GM06990 (cell line): Measurements from ENCODE around the gene ACSF2.

Source experiments
- DNase-seq: peaks from one replicate; pipeline ENCODE4 v3.0.0-alpha.2; 2011; ENCODE audit not compliant: insufficient read length; ENCODE audit errors: extremely low read depth
- H3K27me3 ChIP-seq: replicated peaks from 2 replicates; pipeline ENCODE4 v1.6.0; 2011; ENCODE audit warnings: low read length; ENCODE audit not compliant: control insufficient read depth, insufficient read depth
- H3K36me3 ChIP-seq: 2 replicates; pipeline ENCODE4 v1.5.1; 2011; ENCODE audit warnings: low read length; ENCODE audit not compliant: control insufficient read depth, insufficient read depth
- H3K4me3 ChIP-seq: replicated peaks from 2 replicates; pipeline ENCODE4 v1.5.1; 2011; ENCODE audit warnings: low read depth, mild to moderate bottlenecking, control low read depth, low read length
- TF ChIP-seq, protein P1 (sequence below): IDR thresholded peaks from 2 replicates; pipeline ENCODE4 v1.5.1; 2011; ENCODE audit warnings: low read length, control low read depth, mild to moderate bottlenecking, inconsistent platforms; ENCODE audit not compliant: insufficient read depth, poor library complexity, severe bottlenecking

ACSF2 gene

GRCh38 chr17:50505591-50506130, 79.6 kb downstream of the ACSF2 start:
- TF ChIP-seq, protein P1, sequence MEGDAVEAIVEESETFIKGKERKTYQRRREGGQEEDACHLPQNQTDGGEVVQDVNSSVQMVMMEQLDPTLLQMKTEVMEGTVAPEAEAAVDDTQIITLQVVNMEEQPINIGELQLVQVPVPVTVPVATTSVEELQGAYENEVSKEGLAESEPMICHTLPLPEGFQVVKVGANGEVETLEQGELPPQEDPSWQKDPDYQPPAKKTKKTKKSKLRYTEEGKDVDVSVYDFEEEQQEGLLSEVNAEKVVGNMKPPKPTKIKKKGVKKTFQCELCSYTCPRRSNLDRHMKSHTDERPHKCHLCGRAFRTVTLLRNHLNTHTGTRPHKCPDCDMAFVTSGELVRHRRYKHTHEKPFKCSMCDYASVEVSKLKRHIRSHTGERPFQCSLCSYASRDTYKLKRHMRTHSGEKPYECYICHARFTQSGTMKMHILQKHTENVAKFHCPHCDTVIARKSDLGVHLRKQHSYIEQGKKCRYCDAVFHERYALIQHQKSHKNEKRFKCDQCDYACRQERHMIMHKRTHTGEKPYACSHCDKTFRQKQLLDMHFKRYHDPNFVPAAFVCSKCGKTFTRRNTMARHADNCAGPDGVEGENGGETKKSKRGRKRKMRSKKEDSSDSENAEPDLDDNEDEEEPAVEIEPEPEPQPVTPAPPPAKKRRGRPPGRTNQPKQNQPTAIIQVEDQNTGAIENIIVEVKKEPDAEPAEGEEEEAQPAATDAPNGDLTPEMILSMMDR = no peak
- H3K36me3 ChIP-seq = no peaks in the 10 kb centered on the region
- no peak for DNase-seq
- H3K4me3 ChIP-seq = no peak overlapping the region
- no peaks in the 10 kb centered on the region for H3K27me3 ChIP-seq

GRCh38 chr17:50506298-50506697, 80.3 kb downstream of the ACSF2 start:
- H3K36me3 ChIP-seq = no peaks in the 10 kb centered on the region

GRCh38 chr17:50507871-50508572, 82.0 kb downstream of the ACSF2 start, which contains the start of gene MYCBPAP:
Gene MYCBPAP (plus strand): TSS chr17:50508439. CDS start chr17:50508675, 236 bp downstream.
- TF ChIP-seq, protein P1 = peak; percentile 16
- H3K27me3 ChIP-seq = no peaks in the 10 kb centered on the region
- H3K4me3 ChIP-seq = peak within 1 kb of the TSS; percentile 77
- DNase-seq = peak; percentile 90
- H3K36me3 ChIP-seq = no peaks in the 10 kb centered on the region

More at GRCh38 chr17:50506298-50506697, 80.3 kb downstream of the ACSF2 start:
- no peak for DNase-seq
- Histone ChIP-seq H3K27me3 (no peaks in the 10 kb centered on the region), H3K4me3 (no peak overlapping the region)
- TF ChIP-seq, protein P1 = no peak

GRCh38 chr17:50508573-50509460, 82.8 kb downstream of the ACSF2 start:
- peak overlapping the region; percentile 77 for H3K4me3 ChIP-seq
- TF ChIP-seq, protein P1 = no peak
- no peaks in the 10 kb centered on the region for H3K27me3 ChIP-seq
- DNase-seq = no peak
- H3K36me3 ChIP-seq = no peaks in the 10 kb centered on the region

- Histone ChIP-seq H3K4me3 (no peak overlapping the region), H3K27me3 (no peaks in the 10 kb centered on the region), H3K36me3 (no peaks in the 10 kb centered on the region)
- DNase-seq = peak; percentile 76
- TF ChIP-seq, protein P1 = no peak
Observed at GRCh38 chr17:50511058-50511457, 85.0 kb downstream of the ACSF2 start.
